LNCAP (cell line): ENCODE measurements around the gene PCNX1.

ENCODE experiments used
- CTCF ChIP-seq: fragments of 450-650 bp; IDR thresholded peaks from 2 replicates; pipeline ENCODE4 v1.5.1; 2017; ENCODE audit warnings: mild to moderate bottlenecking

PCNX1 gene

GRCh38 chr14:70954068-70954467, 46.8 kb downstream of the PCNX1 start:
- no peak for TF ChIP-seq CTCF

GRCh38 chr14:70955543-70956480, 48.6 kb downstream of the PCNX1 start:
- peak; percentile 61 for TF ChIP-seq CTCF

- TF ChIP-seq CTCF, result no peak
Measured at GRCh38 chr14:70956511-70956910, 49.3 kb downstream of the PCNX1 start.

- no peak for TF ChIP-seq CTCF
Measured at GRCh38 chr14:70957710-70958109, 50.5 kb downstream of the PCNX1 start.

- TF ChIP-seq CTCF, result no peak
Measured at GRCh38 chr14:70962935-70963334, 55.7 kb downstream of the PCNX1 start.

- TF ChIP-seq CTCF, result no peak
Measured at GRCh38 chr14:70964492-70964891, 57.2 kb downstream of the PCNX1 start.

GRCh38 chr14:70971560-70971959, 64.3 kb downstream of the PCNX1 start:
- no peak for TF ChIP-seq CTCF
